ENCODE measurements around the gene PIGS.

- TF ChIP-seq POLR2AphosphoS5 (IDR thresholded peaks at IDR 0.05; ENCODE audit: insufficient read depth, low read depth, low read length) (no peak), POLR2A (IDR thresholded peaks at IDR 0.05; ENCODE audit: low read depth, low read length) (no peak), FOS (IDR thresholded peaks at IDR 0.05; ENCODE audit: borderline replicate concordance, insufficient read depth, low read length) (no peak), CTCF (IDR thresholded peaks at IDR 0.05; ENCODE audit: extremely low read depth in 1 of 2, insufficient read depth in 1 of 2, low read depth in 1 of 2, low read length in 2 of 2) (no peak)
These were observed 59.4 kb downstream of the PIGS start for GRCh38 chr17:28511858-28512461.

Data from endothelial cell of umbilical vein (primary cell).